OCI-M1 (cell line): ENCODE data around the gene SLC44A4.
A peak's percentile ranks its signal among the peaks of the same experiment; 100 is the strongest.
"Not testable (repeated sequence)": the region's sequence is repeated elsewhere in the genome, so short reads cannot be mapped to it uniquely, and the experiment has no call there.

Experiments used
- DNase-seq: peaks from one replicate; lab custom pipeline; 2025; lab: John Stamatoyannopoulos, UW

SLC44A4 gene

DNA sequence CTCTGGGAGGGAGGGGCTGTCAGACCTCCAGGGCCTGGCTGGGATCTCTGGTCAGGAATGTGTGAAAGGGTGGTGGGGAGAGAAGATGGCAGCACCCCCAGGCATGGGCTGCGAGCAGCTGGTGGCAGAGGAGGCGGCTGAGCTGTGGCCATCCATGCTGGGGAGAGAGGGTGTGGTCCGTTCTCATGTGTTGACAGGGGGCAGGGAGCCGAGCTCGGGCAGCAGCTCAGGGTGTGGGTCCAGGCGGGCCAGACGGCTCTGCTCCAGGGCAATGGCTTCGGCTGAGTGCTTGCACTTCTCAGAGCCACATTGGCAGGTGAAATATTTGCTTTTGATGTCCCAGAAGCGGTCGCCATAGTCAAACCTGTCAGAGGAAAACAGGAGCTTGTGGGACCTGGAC is 1.1 kb upstream of the SLC44A4 start:
- DNase-seq: no peak

- no peak for DNase-seq
These were observed 346 bp upstream of the SLC44A4 start for GRCh38 chr6:31879143-31879542.

DNA sequence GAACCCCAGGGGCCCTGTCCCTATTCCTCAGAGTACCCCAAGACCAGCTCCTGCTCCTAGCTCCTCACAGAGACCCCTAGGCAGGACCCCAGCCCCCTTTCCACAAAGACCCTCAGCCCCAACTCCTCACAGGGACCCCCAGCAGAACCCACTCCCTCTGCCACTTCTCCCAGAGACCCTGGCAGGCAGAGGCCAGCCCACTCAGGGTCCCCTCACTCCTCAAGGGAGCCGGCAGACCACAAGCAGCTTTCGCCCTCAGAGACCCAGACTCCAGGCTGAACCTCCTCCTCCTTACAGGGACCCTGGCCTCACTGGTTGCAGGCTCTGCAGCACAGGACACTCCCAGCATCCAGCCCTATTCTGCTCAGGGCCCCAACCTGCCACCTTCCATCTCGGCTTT is 575 bp downstream of the SLC44A4 start:
- DNase-seq: no peak

DNA sequence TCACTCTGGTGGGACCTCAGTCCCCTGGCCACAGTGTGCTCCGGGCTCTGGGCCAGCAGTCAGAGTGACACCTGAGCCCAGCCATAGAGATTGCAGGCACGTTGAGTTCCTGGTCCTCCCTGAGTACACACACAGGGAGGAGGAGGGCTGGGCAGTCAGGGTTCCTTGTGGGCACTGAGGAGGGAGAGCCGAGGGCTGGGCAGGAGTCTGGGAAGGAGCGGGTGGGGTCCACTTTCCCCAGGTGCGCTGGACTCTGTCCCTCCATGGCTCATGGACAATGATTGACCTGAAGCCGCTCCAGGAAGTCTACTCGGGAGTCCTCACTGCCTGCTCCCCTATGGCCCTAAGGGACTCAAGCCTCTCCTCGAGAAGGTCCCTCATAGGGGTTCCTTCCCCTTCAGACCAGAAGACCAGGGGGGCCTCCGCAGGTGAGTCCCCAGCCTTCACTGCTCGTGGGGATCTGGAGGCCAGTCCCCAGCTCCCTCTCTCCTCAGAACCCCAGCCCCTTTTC is 1.1 kb downstream of the SLC44A4 start:
- no peak for DNase-seq

GRCh38 chr6:31877125-31877650 is 1.6 kb downstream of the SLC44A4 start:
- no peak for DNase-seq

GRCh38 chr6:31876357-31876756 is 2.4 kb downstream of the SLC44A4 start:
- no peak for DNase-seq

GRCh38 chr6:31875877-31876276 is 2.9 kb downstream of the SLC44A4 start:
- DNase-seq: no peak

- DNase-seq: no peak
These were observed 3.8 kb downstream of the SLC44A4 start for GRCh38 chr6:31874836-31875572.

- no peak for DNase-seq
These were observed 4.6 kb downstream of the SLC44A4 start for GRCh38 chr6:31874084-31874670.

- DNase-seq: no peak
These were observed 7.6 kb downstream of the SLC44A4 start for GRCh38 chr6:31871046-31871659.

GRCh38 chr6:31870385-31870921 is 8.3 kb downstream of the SLC44A4 start:
- no peak for DNase-seq

DNA sequence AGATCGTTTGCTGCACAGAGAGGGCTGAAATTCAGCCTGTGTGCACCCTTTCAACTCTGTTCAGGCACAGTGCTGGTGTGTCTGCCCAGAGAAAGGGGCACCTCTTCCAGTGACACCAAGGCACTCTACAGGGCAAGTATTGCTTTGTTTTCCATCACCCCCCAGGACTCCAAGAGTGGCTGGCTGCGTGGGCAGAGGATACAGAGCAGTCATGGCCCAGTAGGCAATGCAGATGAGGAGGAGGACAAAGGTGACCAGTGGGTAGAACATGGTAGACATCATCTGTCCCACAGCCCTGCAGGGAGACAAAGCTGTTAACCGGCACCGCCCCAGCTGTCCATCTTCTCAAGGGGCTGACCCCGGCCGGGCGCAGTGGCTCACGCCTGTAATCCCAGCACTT is 9.5 kb downstream of the SLC44A4 start:
- no peak for DNase-seq

- not testable (repeated sequence) for DNase-seq
These were observed 10.2 kb downstream of the SLC44A4 start for GRCh38 chr6:31868658-31868971.

DNA sequence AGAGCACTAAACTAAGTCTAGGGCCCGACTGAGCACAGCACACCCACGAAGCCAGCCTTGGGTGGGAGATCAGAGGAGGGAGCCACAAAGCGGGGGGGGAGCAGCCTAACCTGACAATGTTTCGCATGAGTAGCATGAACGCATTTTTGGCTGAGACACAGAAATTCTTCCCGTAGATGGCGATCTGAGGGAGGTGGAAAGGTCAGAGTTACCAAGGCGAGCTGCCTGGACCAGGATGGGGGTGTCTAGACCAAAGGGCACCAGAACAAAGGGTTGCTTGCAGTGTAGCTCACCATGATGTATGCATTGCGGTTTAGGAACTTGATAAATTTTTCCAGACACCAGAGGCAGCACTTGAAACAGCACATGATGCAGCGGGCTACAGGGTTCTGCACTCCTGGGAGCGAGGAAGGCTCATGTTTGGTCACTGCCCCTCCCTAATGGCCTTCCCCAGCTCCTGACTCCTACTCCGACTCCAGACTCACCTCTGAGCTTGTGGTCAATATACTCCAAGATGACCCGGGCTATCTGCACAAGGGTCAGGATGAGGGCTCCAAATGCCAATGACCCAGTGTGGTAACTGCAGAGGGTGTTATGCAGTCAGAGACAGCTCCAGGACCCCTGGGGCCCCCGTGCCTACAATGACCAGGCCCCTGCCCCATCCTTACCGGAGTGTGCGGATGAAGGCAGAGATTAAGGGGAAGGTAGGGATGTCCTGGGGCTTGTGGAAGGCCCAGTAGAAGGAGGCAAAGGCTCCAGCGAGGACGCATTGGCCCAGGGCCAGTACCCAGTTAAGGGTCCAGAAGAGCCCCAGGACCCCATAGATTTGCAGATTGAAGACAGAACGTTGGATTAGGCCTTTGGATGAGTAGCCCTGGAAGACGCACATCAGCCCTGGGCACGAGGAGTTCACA is 13.3 kb downstream of the SLC44A4 start:
- no peak for DNase-seq

GRCh38 chr6:31864818-31865204 is 14.0 kb downstream of the SLC44A4 start:
- no peak for DNase-seq

DNA sequence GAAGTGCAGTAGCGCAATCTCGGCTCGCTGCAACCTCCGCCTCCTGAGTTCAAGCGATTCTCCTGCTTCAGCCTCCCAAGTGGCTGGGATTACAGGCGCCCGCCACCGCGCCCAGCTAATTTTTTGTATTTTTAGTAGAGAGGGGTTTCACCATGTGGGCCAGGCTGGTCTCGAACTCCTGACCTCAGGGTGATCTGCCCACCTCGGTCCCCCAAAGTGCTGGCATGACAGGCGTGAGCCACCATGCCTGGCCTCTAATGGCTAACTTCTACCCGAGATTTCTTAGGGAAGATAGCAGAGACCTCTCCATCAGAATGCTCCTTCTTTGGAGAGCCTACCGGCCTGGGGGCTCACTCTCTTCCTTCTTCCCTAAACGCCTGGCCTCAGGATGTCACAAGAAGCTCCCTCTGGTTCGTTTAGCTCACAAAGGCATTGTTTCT is 14.7 kb downstream of the SLC44A4 start:
- not testable (repeated sequence) for DNase-seq

GRCh38 chr6:31862344-31863235 is 16.2 kb downstream of the SLC44A4 start, which contains the start of gene NEU1:
Gene NEU1, minus strand, starts transcription at chr6:31862821. Its CDS starts 45 bp downstream, at chr6:31862776.
- DNase-seq: peak; percentile 100

DNA sequence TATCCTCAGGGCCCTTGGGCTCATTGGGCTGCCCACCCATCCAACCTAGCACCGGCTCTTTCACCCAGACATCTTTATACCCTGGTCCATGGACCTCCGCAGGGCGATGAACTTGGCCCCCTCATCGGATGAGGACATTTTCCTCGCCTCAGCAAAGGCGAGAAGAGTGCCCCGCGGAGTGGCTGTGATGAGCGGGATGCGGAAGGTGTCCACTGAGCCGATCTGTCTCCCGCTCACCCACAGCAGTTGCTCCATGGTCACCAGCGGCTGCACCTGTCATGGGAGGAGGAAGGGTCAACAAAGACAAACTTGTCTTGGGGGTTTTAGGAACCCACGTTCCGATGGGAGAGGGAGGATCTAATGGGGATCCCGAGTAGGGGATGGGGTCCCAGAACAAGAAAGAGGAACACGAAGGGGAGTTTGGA is 16.9 kb downstream of the SLC44A4 start:
- no peak for DNase-seq

- no peak for DNase-seq
These were observed 17.6 kb downstream of the SLC44A4 start for GRCh38 chr6:31861150-31861549.

- no peak for DNase-seq
These were observed 18.4 kb downstream of the SLC44A4 start for GRCh38 chr6:31860349-31860748.

DNA sequence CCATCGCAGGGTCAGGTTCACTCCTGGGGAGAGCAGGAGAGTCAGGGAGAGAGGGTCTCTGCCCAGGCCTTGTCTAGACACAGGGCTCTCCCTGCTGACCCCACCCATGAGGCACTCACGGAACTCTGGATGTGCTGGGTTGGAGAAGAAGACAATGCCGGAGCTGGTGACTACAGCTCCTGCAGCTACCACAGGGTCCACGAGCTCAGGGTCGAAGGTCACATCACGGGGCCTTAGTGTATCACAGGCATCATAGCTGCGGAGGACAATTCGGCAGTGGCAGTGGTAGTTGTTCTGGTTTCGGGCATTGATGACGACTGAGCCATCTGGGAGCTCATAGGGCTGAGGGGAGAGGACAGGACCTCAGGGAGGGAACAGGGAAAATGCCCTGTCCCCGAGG is 18.9 kb downstream of the SLC44A4 start:
- DNase-seq: no peak
